WERI-Rb-1 (cell line): ENCODE measurements around the gene MYH15.

Experiments
- DNase-seq: peaks from one replicate; pipeline ENCODE4 v3.0.0-alpha.2; 2020
- H3K27ac ChIP-seq: fragments of 250-450 bp; sonication (Bioruptor Pico); 2 replicates; pipeline ENCODE4 v1.5.1; 2020; ENCODE audit warnings: mild to moderate bottlenecking, moderate library complexity
- H3K27me3 ChIP-seq: fragments of 250-450 bp; sonication (Bioruptor Pico); 2 replicates; pipeline ENCODE4 v1.5.1; 2021; ENCODE audit warnings: mild to moderate bottlenecking, low read depth, moderate library complexity; ENCODE audit not compliant: insufficient read depth, severe bottlenecking
- H3K36me3 ChIP-seq: fragments of 250-450 bp; sonication (Bioruptor Pico); 2 replicates; pipeline ENCODE4 v1.5.1; 2020; ENCODE audit warnings: mild to moderate bottlenecking, moderate library complexity
- H3K4me3 ChIP-seq: 2 replicates; pipeline ENCODE4 v1.5.1; 2011; ENCODE audit warnings: low read depth, mild to moderate bottlenecking, control low read depth, low read length
- H3K9me3 ChIP-seq: fragments of 250-450 bp; sonication (Bioruptor Pico); 2 replicates; pipeline ENCODE4 v1.5.1; 2021; ENCODE audit warnings: mild to moderate bottlenecking, moderate library complexity; ENCODE audit not compliant: severe bottlenecking
- TF ChIP-seq, protein P1 (sequence below): IDR thresholded peaks from 2 replicates; pipeline ENCODE4 v1.5.1; 2011; ENCODE audit warnings: low read depth, mild to moderate bottlenecking, control low read depth, inconsistent platforms, low read length

Gene MYH15

GRCh38 chr3:108488631-108489030 lies 21.8 kb downstream of the MYH15 start:
- Histone ChIP-seq H3K27ac (no peak overlapping the region), H3K27me3 (no peaks in the 10 kb centered on the region), H3K4me3 (no peak overlapping the region), H3K9me3 (no peaks in the 10 kb centered on the region), H3K36me3 (no peaks in the 10 kb centered on the region)
- no peak for DNase-seq
- TF ChIP-seq, protein P1, sequence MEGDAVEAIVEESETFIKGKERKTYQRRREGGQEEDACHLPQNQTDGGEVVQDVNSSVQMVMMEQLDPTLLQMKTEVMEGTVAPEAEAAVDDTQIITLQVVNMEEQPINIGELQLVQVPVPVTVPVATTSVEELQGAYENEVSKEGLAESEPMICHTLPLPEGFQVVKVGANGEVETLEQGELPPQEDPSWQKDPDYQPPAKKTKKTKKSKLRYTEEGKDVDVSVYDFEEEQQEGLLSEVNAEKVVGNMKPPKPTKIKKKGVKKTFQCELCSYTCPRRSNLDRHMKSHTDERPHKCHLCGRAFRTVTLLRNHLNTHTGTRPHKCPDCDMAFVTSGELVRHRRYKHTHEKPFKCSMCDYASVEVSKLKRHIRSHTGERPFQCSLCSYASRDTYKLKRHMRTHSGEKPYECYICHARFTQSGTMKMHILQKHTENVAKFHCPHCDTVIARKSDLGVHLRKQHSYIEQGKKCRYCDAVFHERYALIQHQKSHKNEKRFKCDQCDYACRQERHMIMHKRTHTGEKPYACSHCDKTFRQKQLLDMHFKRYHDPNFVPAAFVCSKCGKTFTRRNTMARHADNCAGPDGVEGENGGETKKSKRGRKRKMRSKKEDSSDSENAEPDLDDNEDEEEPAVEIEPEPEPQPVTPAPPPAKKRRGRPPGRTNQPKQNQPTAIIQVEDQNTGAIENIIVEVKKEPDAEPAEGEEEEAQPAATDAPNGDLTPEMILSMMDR, result no peak

GRCh38 chr3:108487439-108487838 lies 23.0 kb downstream of the MYH15 start:
- Histone ChIP-seq H3K4me3 (peak overlapping the region; percentile 22; the same call in 1 of the 2 replicates), H3K27me3 (no peaks in the 10 kb centered on the region), H3K27ac (peak overlapping the region; percentile 75), H3K9me3 (no peaks in the 10 kb centered on the region), H3K36me3 (no peaks in the 10 kb centered on the region)
- TF ChIP-seq, protein P1, result no peak
- DNase-seq, result no peak

GRCh38 chr3:108486941-108487340 lies 23.5 kb downstream of the MYH15 start:
- peak overlapping the region; percentile 75 for H3K27ac ChIP-seq
- no peaks in the 10 kb centered on the region for H3K9me3 ChIP-seq
- H3K36me3 ChIP-seq, result no peaks in the 10 kb centered on the region
- no peaks in the 10 kb centered on the region for H3K27me3 ChIP-seq
- peak overlapping the region; percentile 31 for H3K4me3 ChIP-seq
- TF ChIP-seq, protein P1, result no peak
- DNase-seq, result peak; percentile 81

GRCh38 chr3:108486338-108486737 lies 24.1 kb downstream of the MYH15 start:
- DNase-seq, result no peak
- H3K27me3 ChIP-seq, result no peaks in the 10 kb centered on the region
- peak overlapping the region; percentile 75 for H3K27ac ChIP-seq
- no peaks in the 10 kb centered on the region for H3K36me3 ChIP-seq
- H3K4me3 ChIP-seq, result peak overlapping the region; percentile 31
- TF ChIP-seq, protein P1, result no peak
- no peaks in the 10 kb centered on the region for H3K9me3 ChIP-seq

GRCh38 chr3:108485146-108485545 lies 25.2 kb downstream of the MYH15 start:
- H3K36me3 ChIP-seq, result no peaks in the 10 kb centered on the region
- peak overlapping the region; percentile 75 for H3K27ac ChIP-seq
- DNase-seq, result peak; percentile 94
- H3K4me3 ChIP-seq, result peak overlapping the region; percentile 12; the same call in 1 of the 2 replicates
- H3K27me3 ChIP-seq, result no peaks in the 10 kb centered on the region
- no peaks in the 10 kb centered on the region for H3K9me3 ChIP-seq
- TF ChIP-seq, protein P1, result no peak

GRCh38 chr3:108479224-108479623 lies 31.2 kb downstream of the MYH15 start:
- DNase-seq, result no peak
- Histone ChIP-seq H3K4me3 (no peak overlapping the region), H3K27me3 (no peaks in the 10 kb centered on the region), H3K9me3 (no peaks in the 10 kb centered on the region), H3K36me3 (no peaks in the 10 kb centered on the region), H3K27ac (no peak overlapping the region)
- TF ChIP-seq, protein P1, result no peak
